ENCODE measurements around the gene MAGOHB.
"Not testable (repeated sequence)": the region's sequence is repeated elsewhere in the genome, so short reads cannot be mapped to it uniquely, and the experiment has no call there.

Gene MAGOHB

DNA sequence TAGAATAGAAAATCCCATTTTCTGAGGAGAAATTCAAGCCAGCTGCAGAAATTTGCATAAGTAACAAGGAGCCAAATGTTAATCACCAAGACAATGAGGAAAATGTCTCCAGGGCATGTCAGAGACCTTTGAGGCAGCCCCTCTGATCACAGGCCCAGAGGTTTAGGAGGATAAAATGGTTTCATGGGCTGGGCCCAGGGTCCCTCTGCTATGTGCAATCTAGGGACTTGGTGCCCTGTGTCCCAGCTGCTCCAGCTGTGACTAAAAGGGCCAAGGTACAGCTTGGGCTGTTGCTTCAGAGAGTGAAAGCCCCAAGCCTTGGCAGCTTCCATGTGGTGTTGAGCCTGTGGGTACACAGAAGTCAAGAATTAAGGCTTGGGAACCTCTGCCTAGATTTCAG lies 33.2 kb upstream of the MAGOHB start:
- H3K4me3 ChIP-seq (ENCODE audit: insufficient read depth in 1 of 2, low read depth in 1 of 2, low read length in 2 of 2); H3K4ac ChIP-seq (ENCODE audit: low read depth in 1 of 2, low read length in 2 of 2); H3K27ac ChIP-seq (ENCODE audit: low read length, poor library complexity, severe bottlenecking); H3K4me1 ChIP-seq (ENCODE audit: control insufficient read depth, insufficient read depth, low read depth, low read length); H4K8ac ChIP-seq (ENCODE audit: low read length); H2AK5ac ChIP-seq (ENCODE audit: low read length, severe bottlenecking); H3K14ac ChIP-seq (ENCODE audit: low read length in 2 of 2); H2BK12ac ChIP-seq (ENCODE audit: low read length in 2 of 2); H3K4me2 ChIP-seq (ENCODE audit: low read length, poor library complexity, severe bottlenecking); DNase-seq; H3K79me1 ChIP-seq (replicated peaks; ENCODE audit: low read length, poor library complexity, severe bottlenecking); H2BK5ac ChIP-seq (ENCODE audit: low read depth, low read length, poor library complexity, severe bottlenecking); H3K23ac ChIP-seq (ENCODE audit: low read length in 2 of 2); H3K18ac ChIP-seq (ENCODE audit: low read depth in 1 of 2, low read length in 2 of 2); H2AFZ ChIP-seq (ENCODE audit: low read depth, low read length); H4K91ac ChIP-seq (ENCODE audit: low read length); H2BK120ac ChIP-seq (ENCODE audit: low read depth, low read length); H3K27me3 ChIP-seq (ENCODE audit: control insufficient read depth in 1 of 2, insufficient read depth in 1 of 2, low read length in 2 of 2); H3K9ac ChIP-seq (ENCODE audit: low read length); H3K36me3 ChIP-seq (ENCODE audit: control insufficient read depth in 1 of 2, insufficient read depth in 2 of 2, low read depth in 1 of 2, low read length in 2 of 2); H2BK15ac ChIP-seq (ENCODE audit: low read depth, poor library complexity, severe bottlenecking): not testable (repeated sequence)
- peaks cover 38% of the 10 kb centered on the region for H3K9me3 ChIP-seq (ENCODE audit: control insufficient read depth, low read length)

DNA sequence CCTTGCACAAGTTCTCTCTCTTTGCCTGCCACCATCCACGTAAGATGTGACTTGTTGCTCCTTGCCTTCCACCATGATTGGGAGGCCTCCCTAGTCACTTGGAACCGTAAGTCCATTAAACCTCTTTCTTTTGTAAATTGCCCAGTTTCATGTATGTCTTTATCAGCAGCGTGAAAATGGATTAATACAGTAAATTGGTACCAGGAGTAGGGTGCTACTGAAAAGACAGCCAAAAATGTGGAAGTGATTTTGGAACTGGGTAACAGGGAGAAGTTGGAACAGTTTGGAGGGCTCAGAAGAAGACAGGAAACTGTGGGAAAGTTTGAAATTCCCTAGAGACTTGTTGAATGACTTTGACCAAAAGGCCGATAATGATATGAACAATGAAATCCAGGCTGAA lies 32.5 kb upstream of the MAGOHB start:
- Histone ChIP-seq H3K79me1 (replicated peaks; ENCODE audit: low read length, poor library complexity, severe bottlenecking) (no peaks in the 10 kb centered on the region), H3K14ac (ENCODE audit: low read length in 2 of 2) (no peak overlapping the region), H2AK5ac (ENCODE audit: low read length, severe bottlenecking) (no peak overlapping the region), H4K8ac (ENCODE audit: low read length) (no peak overlapping the region), H3K4me1 (ENCODE audit: control insufficient read depth, insufficient read depth, low read depth, low read length) (peaks cover 2% of the 10 kb centered on the region), H3K18ac (ENCODE audit: low read depth in 1 of 2, low read length in 2 of 2) (no peak overlapping the region), H2BK12ac (ENCODE audit: low read length in 2 of 2) (no peak overlapping the region), H3K36me3 (ENCODE audit: control insufficient read depth in 1 of 2, insufficient read depth in 2 of 2, low read depth in 1 of 2, low read length in 2 of 2) (no peaks in the 10 kb centered on the region), H3K9me3 (ENCODE audit: control insufficient read depth, low read length) (peaks cover 38% of the 10 kb centered on the region), H2AFZ (ENCODE audit: low read depth, low read length) (no peak overlapping the region), H3K27me3 (ENCODE audit: control insufficient read depth in 1 of 2, insufficient read depth in 1 of 2, low read length in 2 of 2) (no peaks in the 10 kb centered on the region), H3K27ac (ENCODE audit: low read length, poor library complexity, severe bottlenecking) (no peak overlapping the region), H2BK5ac (ENCODE audit: low read depth, low read length, poor library complexity, severe bottlenecking) (no peak overlapping the region), H3K23ac (ENCODE audit: low read length in 2 of 2) (no peak overlapping the region), H3K4me2 (ENCODE audit: low read length, poor library complexity, severe bottlenecking) (no peak overlapping the region), H2BK15ac (ENCODE audit: low read depth, poor library complexity, severe bottlenecking) (no peak overlapping the region), H3K4me3 (ENCODE audit: insufficient read depth in 1 of 2, low read depth in 1 of 2, low read length in 2 of 2) (no peak overlapping the region), H3K4ac (ENCODE audit: low read depth in 1 of 2, low read length in 2 of 2) (no peak overlapping the region), H3K9ac (ENCODE audit: low read length) (no peak overlapping the region), H2BK120ac (ENCODE audit: low read depth, low read length) (no peak overlapping the region), H4K91ac (ENCODE audit: low read length) (no peak overlapping the region)
- 79% methylated on average over 3 of the region's 4 CpGs for WGBS
- no peak for DNase-seq

DNA sequence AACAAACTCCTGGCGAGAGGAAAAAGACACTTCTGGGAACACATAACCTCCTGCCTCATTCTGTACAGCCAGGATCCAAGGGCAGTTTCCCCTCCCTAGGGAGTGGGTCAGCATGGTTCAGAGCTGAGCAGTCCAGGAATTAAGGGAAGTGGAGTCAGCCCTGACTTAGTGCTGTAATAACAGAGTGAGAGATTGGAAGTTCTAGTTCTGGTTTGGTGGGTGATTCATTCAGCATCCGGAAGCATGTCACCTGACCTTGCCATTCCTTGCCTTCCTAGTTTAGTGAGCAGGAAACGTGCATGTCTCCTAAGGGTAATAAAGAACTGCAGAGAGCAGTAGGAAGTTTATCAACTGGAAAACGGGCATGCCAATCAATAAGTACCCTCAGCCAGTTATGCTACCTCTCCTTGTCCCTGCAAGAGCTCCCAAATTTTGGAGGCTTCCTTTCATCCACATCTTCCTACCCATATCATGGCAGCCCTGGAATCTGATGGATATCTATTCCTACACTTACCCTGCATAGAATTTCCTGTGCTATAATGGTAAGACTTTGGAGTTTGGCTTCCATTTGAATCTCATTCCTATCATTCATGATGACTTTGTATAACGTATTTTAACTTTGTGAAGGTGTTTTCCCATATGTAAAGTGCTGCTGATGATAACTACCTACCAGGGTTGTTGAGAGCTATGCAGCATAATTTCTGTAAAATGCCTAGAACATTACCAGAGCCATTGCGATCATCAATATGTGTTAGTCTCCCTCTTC lies 28.5 kb upstream of the MAGOHB start:
- Histone ChIP-seq H2AK5ac (ENCODE audit: low read length, severe bottlenecking) (no peak overlapping the region), H3K27ac (ENCODE audit: low read length, poor library complexity, severe bottlenecking) (peak overlapping the region; percentile 49), H2BK120ac (ENCODE audit: low read depth, low read length) (no peak overlapping the region), H3K4ac (ENCODE audit: low read depth in 1 of 2, low read length in 2 of 2) (no peak overlapping the region), H3K27me3 (ENCODE audit: control insufficient read depth in 1 of 2, insufficient read depth in 1 of 2, low read length in 2 of 2) (no peaks in the 10 kb centered on the region), H3K4me1 (ENCODE audit: control insufficient read depth, insufficient read depth, low read depth, low read length) (peaks cover 2% of the 10 kb centered on the region), H3K9me3 (ENCODE audit: control insufficient read depth, low read length) (peaks cover 28% of the 10 kb centered on the region), H2BK12ac (ENCODE audit: low read length in 2 of 2) (no peak overlapping the region), H3K9ac (ENCODE audit: low read length) (peak overlapping the region; percentile 37), H3K79me1 (replicated peaks; ENCODE audit: low read length, poor library complexity, severe bottlenecking) (no peaks in the 10 kb centered on the region), H4K91ac (ENCODE audit: low read length) (no peak overlapping the region), H3K14ac (ENCODE audit: low read length in 2 of 2) (no peak overlapping the region), H3K36me3 (ENCODE audit: control insufficient read depth in 1 of 2, insufficient read depth in 2 of 2, low read depth in 1 of 2, low read length in 2 of 2) (no peaks in the 10 kb centered on the region), H2AFZ (ENCODE audit: low read depth, low read length) (no peak overlapping the region), H3K4me2 (ENCODE audit: low read length, poor library complexity, severe bottlenecking) (no peak overlapping the region), H3K23ac (ENCODE audit: low read length in 2 of 2) (no peak overlapping the region), H3K18ac (ENCODE audit: low read depth in 1 of 2, low read length in 2 of 2) (no peak overlapping the region), H2BK5ac (ENCODE audit: low read depth, low read length, poor library complexity, severe bottlenecking) (no peak overlapping the region), H2BK15ac (ENCODE audit: low read depth, poor library complexity, severe bottlenecking) (no peak overlapping the region), H3K4me3 (ENCODE audit: insufficient read depth in 1 of 2, low read depth in 1 of 2, low read length in 2 of 2) (no peak overlapping the region), H4K8ac (ENCODE audit: low read length) (no peak overlapping the region)
- DNase-seq: peak; percentile 38
- 51% methylated on average over 4 of the region's 6 CpGs for WGBS

DNA sequence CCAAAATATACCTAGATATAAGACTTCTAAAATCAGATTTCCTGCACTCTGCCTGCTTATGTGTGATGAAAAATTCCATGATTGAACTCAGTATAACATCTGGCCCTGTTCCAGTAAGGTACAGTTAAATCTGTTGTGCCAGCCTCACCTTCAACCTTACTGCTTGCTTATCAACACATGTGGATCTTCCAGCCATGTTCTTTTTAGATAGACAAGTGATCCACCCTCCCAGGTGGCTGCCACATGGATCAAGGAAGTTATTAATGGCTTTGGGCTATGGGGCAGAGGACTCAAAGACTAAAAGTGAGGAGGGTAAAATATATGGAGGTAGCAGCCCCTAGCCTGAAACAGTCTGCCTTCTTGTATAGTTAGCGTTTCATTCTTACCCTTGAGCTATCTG lies 25.3 kb upstream of the MAGOHB start:
- no peaks in the 10 kb centered on the region for H3K9me3 ChIP-seq (ENCODE audit: control insufficient read depth, low read length)

More for the DNA sequence above, 25.3 kb upstream of the MAGOHB start:
- WGBS: no CpG with 5 or more reads among the region's 1 CpG
- Histone ChIP-seq H2BK15ac (ENCODE audit: low read depth, poor library complexity, severe bottlenecking) (no peak overlapping the region), H2BK12ac (ENCODE audit: low read length in 2 of 2) (no peak overlapping the region), H3K9ac (ENCODE audit: low read length) (no peak overlapping the region), H3K4me2 (ENCODE audit: low read length, poor library complexity, severe bottlenecking) (no peak overlapping the region), H2BK120ac (ENCODE audit: low read depth, low read length) (no peak overlapping the region), H3K27ac (ENCODE audit: low read length, poor library complexity, severe bottlenecking) (no peak overlapping the region), H4K91ac (ENCODE audit: low read length) (no peak overlapping the region), H3K79me1 (replicated peaks; ENCODE audit: low read length, poor library complexity, severe bottlenecking) (no peaks in the 10 kb centered on the region), H2BK5ac (ENCODE audit: low read depth, low read length, poor library complexity, severe bottlenecking) (no peak overlapping the region), H3K14ac (ENCODE audit: low read length in 2 of 2) (no peak overlapping the region), H4K8ac (ENCODE audit: low read length) (no peak overlapping the region), H3K27me3 (ENCODE audit: control insufficient read depth in 1 of 2, insufficient read depth in 1 of 2, low read length in 2 of 2) (no peaks in the 10 kb centered on the region), H2AFZ (ENCODE audit: low read depth, low read length) (no peak overlapping the region), H3K18ac (ENCODE audit: low read depth in 1 of 2, low read length in 2 of 2) (no peak overlapping the region), H3K23ac (ENCODE audit: low read length in 2 of 2) (no peak overlapping the region), H3K4me3 (ENCODE audit: insufficient read depth in 1 of 2, low read depth in 1 of 2, low read length in 2 of 2) (no peak overlapping the region), H3K36me3 (ENCODE audit: control insufficient read depth in 1 of 2, insufficient read depth in 2 of 2, low read depth in 1 of 2, low read length in 2 of 2) (no peaks in the 10 kb centered on the region), H2AK5ac (ENCODE audit: low read length, severe bottlenecking) (no peak overlapping the region), H3K4ac (ENCODE audit: low read depth in 1 of 2, low read length in 2 of 2) (no peak overlapping the region), H3K4me1 (ENCODE audit: control insufficient read depth, insufficient read depth, low read depth, low read length) (peaks cover 3% of the 10 kb centered on the region)
- no peak for DNase-seq

Data from mesenchymal stem cell (in vitro differentiated cells and primary cell).